Stimulated activated CD4-positive, alpha-beta T cell treated with anti-CD3 and anti-CD28 coated beads, Interleukin-1b, Interleukin-23, amount 100 ng/mL, for 1 hour (primary cell): Measurements from ENCODE around the gene TLE2.
"Not testable (repeated sequence)": the region's sequence is repeated elsewhere in the genome, so short reads cannot be mapped to it uniquely, and the experiment has no call there.

Experiments
- DNase-seq, 2 donors: peaks; one replicate each; pipeline ENCODE4 v3.0.0-alpha.2; 2020; ENCODE audit warnings: low read depth in 2 of 2

Gene TLE2

DNA sequence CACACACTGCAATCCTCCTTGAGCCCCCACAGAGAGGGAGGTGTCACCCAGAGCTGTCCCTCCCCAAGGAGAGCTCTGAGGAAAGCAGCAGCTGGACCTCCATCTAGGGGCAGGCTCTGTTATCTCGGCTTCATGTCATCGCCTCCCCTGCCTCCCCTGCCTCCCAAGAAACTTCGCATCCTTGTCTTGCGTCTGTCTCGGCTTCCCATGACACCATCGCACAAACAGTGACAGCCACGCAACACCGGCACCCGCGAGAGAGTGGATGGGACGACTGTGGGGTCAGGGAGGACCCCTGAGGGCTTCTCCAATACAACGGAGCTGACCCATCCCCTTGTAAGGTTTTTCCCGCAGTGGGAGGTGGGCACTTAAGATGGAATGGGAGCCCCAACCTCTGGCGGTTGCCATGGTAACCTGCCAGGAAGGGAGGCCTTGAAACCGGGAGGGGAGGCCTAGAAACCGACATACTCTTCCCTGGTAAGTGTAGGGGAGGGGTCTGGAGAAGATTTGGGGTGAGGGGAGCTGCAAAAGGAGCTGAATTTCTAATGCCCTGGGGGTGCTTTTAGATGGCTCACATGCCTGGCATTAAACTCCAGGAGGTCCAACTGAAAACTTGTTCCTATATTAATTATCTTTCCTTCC is 16.3 kb downstream of the TLE2 start:
- DNase-seq: no peak

DNA sequence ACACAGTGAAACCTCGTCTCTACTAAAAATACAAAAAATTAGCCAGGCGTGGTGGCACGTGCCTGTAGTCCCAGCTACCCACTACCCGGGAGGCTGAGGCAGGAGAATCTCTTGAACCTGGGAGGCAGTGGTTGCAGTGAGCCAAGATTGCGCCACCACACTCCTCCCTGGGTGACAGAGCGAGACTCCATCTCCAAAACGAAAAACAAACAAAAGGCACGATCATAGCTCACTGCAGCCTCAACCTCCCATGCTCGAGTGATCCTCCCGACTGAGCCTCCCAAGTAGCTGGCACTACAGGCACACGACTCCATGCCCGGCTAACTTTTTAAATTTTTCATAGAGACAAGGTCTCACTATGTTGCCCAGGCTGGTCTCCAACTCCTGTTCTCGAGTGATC is 17.0 kb downstream of the TLE2 start:
- not testable (repeated sequence) for DNase-seq

DNA sequence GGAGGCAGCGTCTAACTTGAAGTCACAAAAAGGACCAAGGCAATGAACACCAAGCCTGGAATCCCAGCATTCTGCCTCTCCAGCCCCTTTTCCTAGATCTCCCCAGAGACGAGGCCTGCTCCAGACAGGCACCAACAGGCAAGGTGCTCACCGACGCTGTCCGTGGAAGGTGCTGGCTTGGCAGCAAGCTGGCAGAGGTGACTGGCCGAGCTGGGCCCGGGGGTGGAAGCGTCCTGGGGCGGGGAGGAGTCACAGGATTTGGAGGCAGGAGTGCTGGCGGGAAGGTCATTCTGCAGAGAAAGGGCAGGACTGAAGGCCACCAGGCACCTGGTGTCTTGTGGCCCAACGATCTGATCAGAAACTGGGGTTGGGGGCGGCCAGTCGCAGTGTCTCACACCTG is 18.2 kb downstream of the TLE2 start:
- DNase-seq: no peak

DNA sequence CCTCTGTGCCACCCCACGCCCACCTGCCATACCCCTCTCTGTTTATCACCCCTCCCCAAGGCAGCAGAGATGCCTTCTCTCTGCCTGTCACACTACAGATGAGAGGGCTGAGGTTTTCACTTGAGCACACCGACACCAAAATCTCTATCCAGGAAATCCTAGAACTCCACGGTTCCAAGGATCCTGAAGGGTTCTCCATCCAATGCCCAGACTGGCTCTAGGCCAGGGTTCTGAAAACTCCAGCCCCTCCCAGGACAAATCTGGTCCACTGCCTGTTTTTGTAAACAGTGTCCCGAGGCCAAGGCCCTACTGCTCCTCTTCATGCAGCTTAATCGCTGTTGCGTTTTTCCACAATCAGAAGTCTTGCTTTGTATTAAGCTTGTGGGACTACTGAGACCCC is 20.1 kb downstream of the TLE2 start:
- no peak for DNase-seq

DNA sequence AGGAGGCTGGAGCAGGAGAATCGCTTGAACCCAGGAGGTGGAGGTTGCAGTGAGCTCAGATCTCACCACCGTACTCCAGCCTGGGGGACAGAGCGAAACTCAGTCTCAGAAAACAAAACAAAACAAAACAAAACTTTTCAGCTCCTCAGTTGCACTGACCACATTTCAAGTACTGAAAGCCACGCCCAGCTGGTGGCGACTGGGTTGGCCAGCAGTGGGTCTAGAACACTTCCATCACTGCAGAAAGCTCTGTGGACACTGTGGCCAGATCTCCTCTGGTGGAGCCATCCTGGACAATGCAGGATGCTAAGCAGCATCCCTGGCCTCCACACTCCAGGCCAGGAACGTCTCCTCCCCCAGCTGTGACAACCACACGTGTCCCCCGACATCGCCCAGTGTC is 21.1 kb downstream of the TLE2 start:
- no peak for DNase-seq

- no peak for DNase-seq
Measured at GRCh38 chr19:3006075-3006767, 22.9 kb downstream of the TLE2 start.

DNA sequence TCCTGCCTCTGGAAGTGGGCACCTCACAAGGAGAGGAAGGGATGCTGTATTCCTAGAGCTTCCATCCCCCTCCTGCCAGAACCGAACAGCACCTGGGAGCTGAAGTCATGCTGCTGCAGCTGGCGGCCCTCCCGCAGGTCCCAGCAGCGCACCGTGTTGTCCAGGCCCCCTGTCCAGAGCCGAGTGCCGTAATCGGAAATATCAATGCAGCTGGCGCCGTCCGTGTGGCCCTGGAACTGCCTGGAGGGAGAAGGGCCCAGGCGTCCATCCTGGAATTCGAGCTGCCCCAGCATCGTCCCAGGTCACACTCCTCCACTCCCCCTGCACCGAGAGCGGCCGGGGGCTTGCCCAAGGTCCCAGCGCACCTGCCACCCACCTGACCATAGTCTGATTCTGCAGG is 23.7 kb downstream of the TLE2 start:
- no peak for DNase-seq

GRCh38 chr19:3004522-3004921 is 24.6 kb downstream of the TLE2 start:
- DNase-seq: no peak

- DNase-seq: no peak
Measured at GRCh38 chr19:3003046-3003445, 26.0 kb downstream of the TLE2 start.

DNA sequence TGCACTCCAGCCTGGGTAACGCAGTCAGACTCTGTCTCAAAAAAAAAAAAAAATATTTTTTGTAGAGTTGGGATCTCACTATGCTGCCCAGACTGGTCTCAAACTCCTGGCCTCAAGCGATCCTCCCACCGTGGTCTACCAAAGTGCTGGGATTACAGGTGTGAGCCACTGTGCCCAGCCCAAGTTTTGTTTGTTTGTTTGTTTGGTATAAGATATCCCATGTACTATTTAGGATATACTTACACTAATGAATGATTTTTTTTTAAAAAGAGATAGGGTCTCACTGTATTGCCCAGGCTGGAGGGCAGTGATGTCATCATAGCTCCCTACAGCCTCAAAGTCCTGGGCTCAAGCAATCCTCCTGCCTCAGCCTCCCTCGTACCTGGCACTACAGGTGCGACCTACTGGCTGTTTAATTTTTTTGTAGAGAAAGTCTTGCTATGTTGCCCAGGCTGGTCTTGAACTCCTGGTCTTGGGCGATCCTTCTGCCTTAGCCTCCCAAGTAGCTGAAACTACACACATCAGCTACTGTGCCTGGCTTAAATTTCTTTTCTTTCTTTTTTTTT is 27.8 kb downstream of the TLE2 start:
- DNase-seq: no peak

GRCh38 chr19:2998642-2999041 is 30.4 kb downstream of the TLE2 start:
- DNase-seq: no peak

DNA sequence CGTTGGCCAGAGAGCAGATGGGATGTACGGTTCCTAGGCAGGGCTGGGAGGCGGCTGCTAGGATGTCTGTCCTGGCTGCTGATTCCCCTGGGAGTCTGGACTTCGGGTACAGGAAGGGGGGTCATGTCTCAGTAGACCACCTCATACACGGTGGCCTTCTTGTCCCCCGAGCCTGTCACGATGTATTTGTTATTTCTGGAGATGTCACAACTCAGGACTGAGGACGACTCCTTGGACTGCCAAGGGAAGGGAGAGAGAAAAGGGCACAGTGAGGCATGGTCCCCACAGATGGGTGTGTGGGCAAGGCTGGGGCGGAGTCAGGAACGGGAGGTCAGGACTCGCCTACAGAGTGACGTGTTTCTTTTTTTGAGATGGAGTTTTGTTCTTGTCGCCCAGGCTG is 31.4 kb downstream of the TLE2 start:
- no peak for DNase-seq

DNA sequence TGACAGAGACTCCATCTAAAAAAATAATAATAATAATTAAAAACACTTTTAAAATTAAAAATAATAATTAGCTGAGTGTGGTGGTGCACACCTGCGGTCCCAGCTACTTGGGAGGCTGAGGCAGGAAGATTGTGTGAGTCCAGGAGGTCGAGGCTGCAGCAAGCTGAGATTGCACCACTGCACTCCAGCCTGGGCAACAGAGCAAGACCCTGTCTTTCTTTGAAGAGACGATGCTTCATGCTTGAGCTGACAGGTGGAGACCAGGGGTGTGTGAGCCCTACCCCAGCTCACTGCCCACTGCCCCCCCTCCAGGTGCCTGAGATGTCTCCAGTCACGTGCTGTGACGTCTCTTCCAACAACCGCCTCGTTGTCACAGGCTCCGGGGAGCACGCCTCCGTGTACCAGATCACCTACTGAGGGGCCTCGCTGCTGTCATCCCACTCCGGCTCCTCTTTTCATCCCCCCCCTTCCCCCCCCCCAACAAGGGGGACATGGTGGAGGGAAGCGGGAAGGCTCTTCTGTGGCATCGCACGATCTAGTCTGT is 34.4 kb downstream of the TLE2 start:
- DNase-seq: no peak

GRCh38 chr19:2993579-2993978 is 35.5 kb downstream of the TLE2 start:
- DNase-seq: no peak

DNA sequence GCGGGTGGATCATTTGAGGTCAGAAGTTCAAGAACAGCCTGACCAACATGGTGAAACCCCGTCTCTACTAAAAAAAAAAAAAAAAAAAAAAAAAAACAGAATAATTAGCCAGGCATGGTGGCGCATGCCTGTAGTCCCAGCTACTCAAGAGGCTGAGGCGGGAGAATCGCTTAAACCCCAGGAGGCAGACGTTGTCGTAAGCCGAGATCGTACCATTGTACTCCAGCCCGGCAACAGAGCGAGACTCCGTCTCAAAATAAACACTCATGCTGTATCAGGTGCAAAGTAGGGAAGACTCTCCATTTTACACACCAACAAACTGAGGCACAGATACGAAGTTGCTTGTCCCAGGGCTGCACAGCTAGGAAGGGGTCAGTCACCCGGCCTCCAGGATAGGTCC is 36.1 kb downstream of the TLE2 start:
- no peak for DNase-seq

GRCh38 chr19:2992333-2992732 is 36.7 kb downstream of the TLE2 start:
- DNase-seq: not testable (repeated sequence)

GRCh38 chr19:2989236-2989946 is 39.7 kb downstream of the TLE2 start:
- DNase-seq: no peak

GRCh38 chr19:2988568-2988967 is 40.5 kb downstream of the TLE2 start:
- no peak for DNase-seq

DNA sequence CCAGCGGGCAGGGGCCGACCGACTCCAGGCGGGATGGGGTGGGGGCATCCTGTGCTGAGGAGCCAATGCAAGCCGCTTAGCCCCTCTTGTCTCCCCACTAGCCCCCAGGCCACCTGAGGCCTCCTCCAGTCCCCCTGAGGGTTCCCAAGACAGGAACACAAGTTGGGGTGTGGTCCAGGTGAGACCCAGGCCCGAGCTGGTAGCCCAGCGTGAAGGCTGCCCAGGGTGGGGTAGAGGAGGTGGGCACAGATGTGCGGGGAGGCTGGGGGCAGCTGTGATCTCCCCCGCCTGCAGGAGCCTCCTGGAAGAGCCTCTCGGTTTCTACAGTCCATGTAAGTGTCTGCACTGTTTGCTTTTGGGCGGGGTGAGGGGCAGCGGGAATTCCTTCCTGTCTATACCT is 41.3 kb downstream of the TLE2 start:
- DNase-seq: no peak

DNA sequence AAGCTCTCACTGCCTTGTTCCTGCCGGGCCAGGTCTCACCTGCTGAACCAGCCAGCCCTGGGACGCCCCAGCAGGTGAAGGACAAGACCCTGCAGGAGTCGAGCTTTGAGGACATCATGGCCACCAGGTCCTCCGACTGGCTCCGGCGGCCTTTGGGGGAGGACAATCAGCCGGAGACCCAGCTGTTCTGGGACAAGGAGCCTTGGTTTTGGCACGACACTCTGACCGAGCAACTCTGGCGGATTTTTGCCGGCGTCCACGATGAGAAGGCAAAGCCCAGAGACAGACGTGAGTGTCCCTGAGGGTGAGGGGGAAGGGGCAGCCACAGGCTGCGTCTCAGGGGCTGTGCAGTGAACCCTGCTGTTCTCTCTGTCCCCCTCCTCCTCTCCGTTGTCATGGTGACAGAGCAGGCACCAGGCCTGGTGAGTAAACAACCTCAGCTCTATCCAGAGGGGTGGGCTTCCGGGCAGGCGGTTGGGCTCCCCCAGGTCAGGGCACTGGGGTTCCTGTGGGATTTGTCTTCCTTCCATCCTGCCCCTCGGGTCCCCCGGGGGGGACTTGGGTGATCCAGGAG is 42.0 kb downstream of the TLE2 start:
- DNase-seq: no peak

DNA sequence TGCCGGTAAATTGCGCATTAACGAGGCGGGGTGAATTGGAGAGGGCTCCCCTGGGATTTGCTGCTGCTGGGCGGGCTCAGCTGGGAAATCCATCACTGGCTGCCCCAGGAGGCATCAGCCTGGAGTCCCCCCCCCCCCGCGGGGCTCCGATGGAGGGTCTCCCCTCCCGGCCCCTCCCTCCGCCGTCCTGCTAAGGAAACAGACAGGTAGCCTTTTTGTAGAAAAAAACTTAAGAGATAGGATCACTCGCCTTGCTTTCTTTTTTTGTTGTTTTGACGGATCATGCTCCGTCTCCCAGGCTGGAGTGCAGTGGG is 44.9 kb downstream of the TLE2 start:
- no peak for DNase-seq
